Erythroblast (primary cell): ENCODE measurements around the gene PTPRT.

ENCODE experiments used
- GATA1 ChIP-seq: IDR thresholded peaks from 2 replicates; pipeline ENCODE4 v1.6.1; 2011; ENCODE audit warnings: low read depth, mild to moderate bottlenecking, control low read depth, low read length, moderate library complexity
- POLR2A ChIP-seq: IDR thresholded peaks from 2 replicates; pipeline ENCODE4 v1.6.1; 2011; ENCODE audit warnings: mild to moderate bottlenecking, low read length

- no peak for TF ChIP-seq POLR2A
- TF ChIP-seq GATA1, result no peak
Measured at GRCh38 chr20:43023836-43024235, 165.9 kb downstream of the PTPRT start.
